CD4-positive, alpha-beta T cell (primary cell): Measurements from ENCODE around the gene RBM26. TPM values are rescaled to one million over a fixed set of nuclear protein-coding genes. Genes with fewer than 3 reads are reported as not detected.

Source experiments
- ATAC-seq: fragments of 200-7000 bp; cut with Tn5 transposase; one replicate; pipeline ENCODE4 v1.10.0; 2022; ENCODE audit warnings: mild to moderate bottlenecking; ENCODE audit not compliant: poor library complexity
- CTCF ChIA-PET: fragments of 350-600 bp; sonication (Branson Sonifier 250); formaldehyde crosslinking; loops from one replicate; lab custom pipeline; 2021; ENCODE audit warnings: antibody characterized with exemption, inconsistent platforms; lab: Charles Lee
- POLR2A ChIA-PET: fragments of 350-600 bp; sonication (Branson Sonifier 250); formaldehyde crosslinking; loops from one replicate; lab custom pipeline; 2021; ENCODE audit warnings: antibody characterized with exemption, inconsistent platforms; lab: Charles Lee
- DNase-seq, 14 experiments: peaks; one replicate each; pipeline ENCODE4 v3.0.0-alpha.2; 2013 to 2020; ENCODE audit warnings: mixed read lengths in 2 of 14
- H3K27ac ChIP-seq, 2 donors: one replicate each; pipeline versions ENCODE4 v1.5.1 to v1.7.0; 2013; ENCODE audit warnings: low read length in 2 of 2, low read depth in 1 of 2, mild to moderate bottlenecking in 1 of 2
- H3K27me3 ChIP-seq, 2 experiments: 1 replicate in 1 of 2; 2 replicates in 1 of 2; pipeline versions ENCODE4 v1.6.1 to v1.7.0; 2013; ENCODE audit warnings: low read length in 2 of 2, control low read depth in 1 of 2, mild to moderate bottlenecking in 1 of 2, moderate library complexity in 1 of 2; ENCODE audit not compliant: insufficient read depth in 2 of 2, control insufficient read depth in 1 of 2
- H3K36me3 ChIP-seq: one replicate; pipeline ENCODE4 v1.6.1; 2013; ENCODE audit warnings: low read length, control low read depth; ENCODE audit not compliant: insufficient read depth
- H3K4me1 ChIP-seq: one replicate; pipeline ENCODE4 v1.6.1; 2013; ENCODE audit warnings: low read length, control low read depth; ENCODE audit not compliant: insufficient read depth
- H3K4me3 ChIP-seq: one replicate; pipeline ENCODE4 v1.5.1; 2013; ENCODE audit warnings: mild to moderate bottlenecking, low read length, moderate library complexity
- H3K9me3 ChIP-seq, 2 experiments: 1 replicate in 1 of 2; 2 replicates in 1 of 2; pipeline versions ENCODE4 v1.6.1 to v1.7.0; 2013; ENCODE audit warnings: low read length in 2 of 2, mild to moderate bottlenecking in 2 of 2, control low read depth in 1 of 2, moderate library complexity in 1 of 2; ENCODE audit not compliant: control insufficient read depth in 1 of 2, insufficient read depth in 1 of 2
- H3K27ac Mint-ChIP-seq: one replicate; pipeline ENCODE4 v1.8.0; 2020; ENCODE audit warnings: mixed read lengths
- H3K27me3 Mint-ChIP-seq: one replicate; pipeline ENCODE4 v1.8.0; 2021; ENCODE audit warnings: mixed read lengths
- H3K36me3 Mint-ChIP-seq: one replicate; pipeline ENCODE4 v1.8.0; 2021; ENCODE audit warnings: low read depth, mixed read lengths
- H3K4me1 Mint-ChIP-seq: one replicate; pipeline ENCODE4 v1.8.0; 2021; ENCODE audit warnings: low read depth, mixed read lengths
- H3K4me3 Mint-ChIP-seq: one replicate; pipeline ENCODE4 v1.8.0; 2020; ENCODE audit warnings: mild to moderate bottlenecking, mixed read lengths
- H3K9me3 Mint-ChIP-seq: one replicate; pipeline ENCODE4 v1.8.0; 2020; ENCODE audit warnings: mixed read lengths
- CTCF ChIP-seq: fragments of 200-600 bp; IDR thresholded peaks from one replicate; pipeline ENCODE4 v1.8.0; 2022; ENCODE audit warnings: antibody characterized with exemption, mild to moderate bottlenecking
- intact Hi-C, 2 experiments: fragments of 100-400 bp; cut with DNase I in 1 of 2; cut with micrococcal nuclease in 1 of 2; formaldehyde crosslinking; loops; one replicate each; pipeline versions ENCODE4 v1.15.1 to v1.9.0; 2023 to 2025; cut with DNase I, micrococcal nuclease
- total RNA-seq, 174 experiments: library from RNA in 2 of 174; stranded (reverse) in 2 of 174; gene quantifications; one replicate each; pipeline ENCODE4 v1.2.3 and lab custom pipeline; 2021 to 2026

The RBM26 gene
- total RNA-seq, 2 experiments from 2014 or later = 67.3 to 68.0 TPM

GRCh38 chr13:79306650-79307049, 99.4 kb downstream of the RBM26 start:
- intact Hi-C loops = no loop called here
- CTCF ChIA-PET = no interaction called here
- no peak for DNase-seq
- Mint-ChIP-seq H3K4me1 (no peaks in the 10 kb centered on the region), H3K9me3 (no peaks in the 10 kb centered on the region), H3K4me3 (no peak overlapping the region), H3K27ac (no peak overlapping the region), H3K27me3 (peaks cover 12% of the 10 kb centered on the region), H3K36me3 (no peaks in the 10 kb centered on the region)
- TF ChIP-seq CTCF = no peak
- no peaks in the 10 kb centered on the region for H3K9me3 ChIP-seq
- H3K36me3 ChIP-seq = no peaks in the 10 kb centered on the region
- H3K27ac ChIP-seq = no peak overlapping the region
- H3K27me3 ChIP-seq = no peaks in the 10 kb centered on the region
- H3K4me1 ChIP-seq = no peaks in the 10 kb centered on the region
- no peak overlapping the region for H3K4me3 ChIP-seq
- POLR2A ChIA-PET = no interaction called here
- no peak for ATAC-seq

- ATAC-seq (no peak), DNase-seq (no peak)
- no peaks in the 10 kb centered on the region for H3K36me3 ChIP-seq
- CTCF ChIA-PET = no interaction called here
- no peak overlapping the region for H3K4me3 Mint-ChIP-seq
- no peak overlapping the region for H3K4me3 ChIP-seq
- H3K9me3 Mint-ChIP-seq = no peaks in the 10 kb centered on the region
- no peaks in the 10 kb centered on the region for H3K36me3 Mint-ChIP-seq
- peaks cover 18% of the 10 kb centered on the region for H3K27me3 Mint-ChIP-seq
- POLR2A ChIA-PET = no interaction called here
- no peaks in the 10 kb centered on the region for H3K4me1 Mint-ChIP-seq
- H3K9me3 ChIP-seq = no peaks in the 10 kb centered on the region
- no peak for TF ChIP-seq CTCF
- H3K4me1 ChIP-seq = no peaks in the 10 kb centered on the region
- peaks cover 8 to 19% of the 10 kb centered on the region in 2 experiments for H3K27me3 ChIP-seq
- no peak overlapping the region for H3K27ac Mint-ChIP-seq
- H3K27ac ChIP-seq = no peak overlapping the region
- intact Hi-C loops = no loop called here
Measured at GRCh38 chr13:79297128-79297527, 108.9 kb downstream of the RBM26 start.

GRCh38 chr13:79295906-79296706, 109.9 kb downstream of the RBM26 start:
- ATAC-seq = no peak
- no peak for DNase-seq
- no peaks in the 10 kb centered on the region for H3K9me3 ChIP-seq
- POLR2A ChIA-PET = no interaction called here
- intact Hi-C loops = no loop called here
- H3K36me3 Mint-ChIP-seq = no peaks in the 10 kb centered on the region
- no peaks in the 10 kb centered on the region for H3K9me3 Mint-ChIP-seq
- no peak for TF ChIP-seq CTCF
- no peaks in the 10 kb centered on the region for H3K36me3 ChIP-seq
- no peak overlapping the region for H3K4me3 Mint-ChIP-seq
- peaks cover 8 to 19% of the 10 kb centered on the region in 2 experiments for H3K27me3 ChIP-seq
- no peaks in the 10 kb centered on the region for H3K4me1 Mint-ChIP-seq
- no peaks in the 10 kb centered on the region for H3K4me1 ChIP-seq
- peaks cover 9% of the 10 kb centered on the region for H3K27me3 Mint-ChIP-seq
- no peak overlapping the region for H3K27ac Mint-ChIP-seq
- H3K27ac ChIP-seq = no peak overlapping the region
- CTCF ChIA-PET = no interaction called here
- H3K4me3 ChIP-seq = no peak overlapping the region
